ENCODE measurements around the gene MORC1.

DNA sequence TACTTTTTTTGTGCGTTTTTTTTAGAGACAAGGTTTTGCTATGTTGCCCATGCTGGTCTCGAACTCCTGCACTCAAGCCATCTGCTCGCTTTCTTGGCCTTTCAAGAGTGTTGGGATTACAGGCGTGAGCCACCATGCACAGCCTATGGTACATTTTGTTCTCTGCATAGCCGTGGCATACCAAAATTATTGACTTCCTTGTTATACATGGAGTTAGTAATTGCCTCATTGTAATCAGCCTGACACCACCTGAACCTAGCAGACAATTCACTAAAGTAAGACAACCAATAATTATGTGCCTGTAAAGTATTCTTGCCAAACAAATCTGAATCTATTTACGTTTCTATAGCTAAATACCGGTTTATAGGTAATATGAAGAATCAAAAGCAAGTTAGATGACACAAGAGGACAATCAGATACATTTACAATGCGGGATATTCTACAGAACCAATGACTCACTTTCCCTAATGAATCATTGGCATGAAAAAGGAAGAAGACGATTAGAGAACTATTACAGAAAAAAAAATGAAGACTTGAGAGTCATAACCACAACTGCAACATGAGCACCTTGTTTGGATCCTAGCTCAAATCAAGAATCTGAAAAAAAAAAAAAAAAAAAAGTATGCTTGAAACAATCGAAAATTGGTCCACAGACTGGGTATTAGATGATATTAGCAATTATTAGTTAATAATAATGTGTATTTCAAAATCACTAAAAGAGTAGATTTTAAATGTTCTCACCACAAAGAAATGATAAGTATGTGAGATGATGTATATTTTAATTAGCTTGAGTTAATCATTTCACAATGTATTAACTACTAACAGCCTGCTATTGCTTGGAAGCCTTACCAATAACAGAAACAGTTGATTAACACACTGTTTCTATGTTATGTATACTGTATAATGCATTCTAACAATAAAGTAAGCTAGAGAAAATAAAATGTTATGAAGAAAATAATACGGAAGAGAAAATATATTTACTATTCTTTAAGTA lies 171.3 kb downstream of the MORC1 start:
- TF ChIP-seq, protein P1, sequence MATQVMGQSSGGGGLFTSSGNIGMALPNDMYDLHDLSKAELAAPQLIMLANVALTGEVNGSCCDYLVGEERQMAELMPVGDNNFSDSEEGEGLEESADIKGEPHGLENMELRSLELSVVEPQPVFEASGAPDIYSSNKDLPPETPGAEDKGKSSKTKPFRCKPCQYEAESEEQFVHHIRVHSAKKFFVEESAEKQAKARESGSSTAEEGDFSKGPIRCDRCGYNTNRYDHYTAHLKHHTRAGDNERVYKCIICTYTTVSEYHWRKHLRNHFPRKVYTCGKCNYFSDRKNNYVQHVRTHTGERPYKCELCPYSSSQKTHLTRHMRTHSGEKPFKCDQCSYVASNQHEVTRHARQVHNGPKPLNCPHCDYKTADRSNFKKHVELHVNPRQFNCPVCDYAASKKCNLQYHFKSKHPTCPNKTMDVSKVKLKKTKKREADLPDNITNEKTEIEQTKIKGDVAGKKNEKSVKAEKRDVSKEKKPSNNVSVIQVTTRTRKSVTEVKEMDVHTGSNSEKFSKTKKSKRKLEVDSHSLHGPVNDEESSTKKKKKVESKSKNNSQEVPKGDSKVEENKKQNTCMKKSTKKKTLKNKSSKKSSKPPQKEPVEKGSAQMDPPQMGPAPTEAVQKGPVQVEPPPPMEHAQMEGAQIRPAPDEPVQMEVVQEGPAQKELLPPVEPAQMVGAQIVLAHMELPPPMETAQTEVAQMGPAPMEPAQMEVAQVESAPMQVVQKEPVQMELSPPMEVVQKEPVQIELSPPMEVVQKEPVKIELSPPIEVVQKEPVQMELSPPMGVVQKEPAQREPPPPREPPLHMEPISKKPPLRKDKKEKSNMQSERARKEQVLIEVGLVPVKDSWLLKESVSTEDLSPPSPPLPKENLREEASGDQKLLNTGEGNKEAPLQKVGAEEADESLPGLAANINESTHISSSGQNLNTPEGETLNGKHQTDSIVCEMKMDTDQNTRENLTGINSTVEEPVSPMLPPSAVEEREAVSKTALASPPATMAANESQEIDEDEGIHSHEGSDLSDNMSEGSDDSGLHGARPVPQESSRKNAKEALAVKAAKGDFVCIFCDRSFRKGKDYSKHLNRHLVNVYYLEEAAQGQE (IDR thresholded peaks at IDR 0.05; ENCODE audit: insufficient read depth in 1 of 2, low read depth in 2 of 2, low read length in 2 of 2): no peak
- no peak for TF ChIP-seq POLR2AphosphoS5 (IDR thresholded peaks at IDR 0.05; ENCODE audit: low read depth, low read length)
- no peak for TF ChIP-seq SIN3A (IDR thresholded peaks at IDR 0.05; ENCODE audit: borderline replicate concordance, insufficient read depth, low read length)

Data from PFSK-1 (cell line).